ENCODE measurements around the gene PGAP2. TPM values are rescaled to one million over a fixed set of nuclear protein-coding genes. Genes with fewer than 3 reads are reported as not detected.
"Not testable (repeated sequence)": the region's sequence is repeated elsewhere in the genome, so short reads cannot be mapped to it uniquely, and the experiment has no call there.

PGAP2 gene
- total RNA-seq, 1 experiment from 2014 or later, result 15.4 TPM

DNA sequence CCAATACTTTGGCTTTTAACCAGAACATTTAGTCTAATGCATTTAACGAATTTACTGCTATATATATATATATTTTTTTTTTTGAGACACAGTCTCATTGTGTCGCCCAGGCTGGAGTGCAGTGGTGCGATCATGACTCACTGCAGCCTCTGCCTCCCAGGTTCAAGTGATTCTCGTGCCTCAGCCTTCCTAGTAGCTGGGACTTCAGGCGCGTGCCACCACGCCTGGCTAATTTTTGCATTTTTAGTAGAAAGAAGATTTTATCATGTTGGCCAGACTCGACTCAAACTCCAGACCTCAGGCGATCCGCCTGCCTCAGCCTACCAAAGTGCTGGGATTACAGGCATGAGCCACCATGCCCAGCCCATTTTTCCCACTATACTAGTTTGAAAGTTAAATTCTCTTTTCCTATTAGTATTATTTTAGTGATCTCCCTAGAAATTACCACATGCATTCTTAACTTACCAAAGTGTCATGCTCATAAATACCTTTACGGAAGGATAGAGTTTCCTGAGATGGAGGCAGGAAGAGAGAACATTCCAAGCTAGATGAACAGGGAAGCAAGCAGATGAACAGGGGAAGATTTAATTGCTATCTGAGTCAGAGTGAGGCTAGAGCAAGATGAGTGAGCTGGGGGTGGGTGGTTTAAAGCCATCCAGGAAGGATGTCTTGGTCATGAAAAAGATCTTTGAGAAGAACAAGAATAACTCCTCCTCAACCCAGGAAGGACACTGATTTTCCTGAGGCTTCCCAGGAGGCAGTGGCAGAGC, 4.4 kb upstream of the PGAP2 start:
- DNase-seq (ENCODE audit: low spot score), result peak; percentile 90

DNA sequence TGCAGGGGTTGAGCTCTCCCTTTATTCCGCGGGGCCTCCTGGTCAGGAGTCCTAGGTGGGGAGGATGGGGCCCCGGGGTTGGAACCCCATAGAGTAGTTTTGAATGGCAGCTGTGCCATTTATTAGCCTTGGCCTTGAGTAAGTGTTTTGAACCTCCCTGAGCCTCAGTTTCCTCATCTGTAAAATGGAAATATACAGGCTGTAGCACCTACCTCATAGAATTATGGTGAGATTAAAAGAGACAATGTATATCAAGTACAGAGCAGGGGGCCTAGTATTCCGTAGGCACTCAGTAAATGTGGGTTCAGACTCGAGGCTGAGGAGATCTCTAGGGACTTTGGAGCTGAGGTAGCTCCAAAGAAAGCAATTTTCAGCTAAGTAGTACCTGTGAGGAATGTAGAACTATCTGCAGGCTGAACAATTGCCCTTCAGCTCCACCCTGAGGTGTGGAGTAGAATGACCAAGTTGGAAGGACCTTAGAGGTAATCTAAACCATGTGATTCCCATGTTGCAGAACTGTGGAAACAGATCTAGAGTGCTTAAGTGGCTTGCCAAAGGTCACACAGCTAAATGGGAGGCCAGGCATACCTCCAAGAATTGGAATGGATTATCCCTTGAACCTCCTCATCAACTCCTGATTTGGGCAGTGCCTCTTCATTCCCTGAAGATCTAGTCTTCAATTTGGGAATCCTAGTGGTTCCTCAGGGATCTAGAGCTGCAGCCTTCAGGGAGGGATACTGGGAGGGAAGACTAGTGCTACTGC, 682 bp downstream of the PGAP2 start:
- peak; percentile 51 for DNase-seq (ENCODE audit: low spot score)

DNA sequence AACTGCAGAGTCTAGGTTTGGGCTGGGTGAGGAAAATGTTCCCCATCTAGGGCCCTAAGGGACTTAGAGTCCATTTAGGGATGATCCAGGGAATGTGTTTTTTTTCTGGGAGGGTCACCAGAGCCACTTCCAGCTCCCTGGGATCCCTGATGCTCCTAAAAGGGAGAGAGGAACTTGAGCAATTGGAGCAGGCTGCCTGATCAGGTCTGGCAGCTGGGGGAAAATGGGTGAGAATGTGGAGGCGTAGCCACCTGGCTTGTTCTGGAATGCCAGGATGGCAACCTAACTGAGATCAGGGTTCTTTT, 1.2 kb downstream of the PGAP2 start:
- DNase-seq (ENCODE audit: low spot score), result no peak

DNA sequence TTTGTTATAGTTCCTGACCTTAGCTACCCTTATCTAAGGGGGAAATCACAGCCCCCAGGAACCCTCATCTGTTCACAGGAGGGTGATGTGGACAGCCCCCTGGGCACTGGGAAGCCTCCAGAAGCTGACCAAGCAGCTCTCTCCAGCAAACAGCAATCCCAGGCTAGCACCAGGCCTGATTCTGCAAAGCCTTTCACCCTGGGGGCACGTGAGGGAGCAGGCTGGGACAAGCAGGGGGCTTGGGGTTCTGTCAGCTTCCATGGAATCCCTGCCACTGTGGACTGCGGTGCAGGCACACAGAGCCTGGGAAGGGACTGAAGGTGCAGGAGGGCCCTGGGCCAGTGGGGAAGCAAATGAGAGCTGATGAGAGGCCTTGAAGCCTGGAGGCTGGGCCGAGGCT, 2.1 kb downstream of the PGAP2 start:
- no peak for DNase-seq (ENCODE audit: low spot score)

DNA sequence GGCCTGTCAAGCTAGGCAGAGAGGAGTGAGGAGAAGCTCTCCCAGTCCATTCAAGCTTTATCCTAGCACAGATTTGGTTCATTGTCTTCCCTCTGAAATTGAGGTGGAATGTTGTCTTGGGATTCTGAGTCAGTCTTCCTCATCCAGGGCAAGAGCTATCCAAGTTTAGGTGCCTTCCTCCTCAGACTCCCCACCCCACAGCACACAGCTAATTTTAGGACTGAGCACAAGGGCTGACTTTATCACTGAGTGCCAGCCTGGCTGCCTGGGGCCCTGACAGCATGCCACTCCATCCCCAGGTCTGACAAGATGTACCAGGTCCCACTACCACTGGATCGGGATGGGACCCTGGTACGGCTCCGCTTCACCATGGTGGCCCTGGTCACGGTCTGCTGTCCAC, 2.6 kb downstream of the PGAP2 start:
- DNase-seq (ENCODE audit: low spot score), result no peak

DNA sequence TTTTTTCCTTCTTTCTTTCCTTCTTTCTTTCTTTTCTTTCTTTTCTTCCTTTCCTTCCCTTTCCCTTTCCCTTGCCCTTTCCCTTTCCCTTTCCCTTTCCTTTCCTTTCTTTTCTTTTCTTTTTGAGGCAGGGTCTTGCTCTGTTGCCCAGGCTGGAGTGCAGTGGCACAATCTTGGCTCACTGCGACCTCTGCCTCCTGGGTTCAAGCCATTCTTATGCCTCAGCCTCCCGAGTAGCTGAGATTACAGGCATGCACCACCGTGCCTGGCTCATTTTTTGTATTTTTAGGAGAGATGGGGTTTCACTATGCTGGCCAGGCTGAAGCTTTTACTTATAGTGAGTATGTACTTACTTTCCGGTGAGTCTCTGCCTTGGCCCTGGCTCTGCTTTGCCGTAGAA, 6.5 kb downstream of the PGAP2 start:
- not testable (repeated sequence) for DNase-seq (ENCODE audit: low spot score)

DNA sequence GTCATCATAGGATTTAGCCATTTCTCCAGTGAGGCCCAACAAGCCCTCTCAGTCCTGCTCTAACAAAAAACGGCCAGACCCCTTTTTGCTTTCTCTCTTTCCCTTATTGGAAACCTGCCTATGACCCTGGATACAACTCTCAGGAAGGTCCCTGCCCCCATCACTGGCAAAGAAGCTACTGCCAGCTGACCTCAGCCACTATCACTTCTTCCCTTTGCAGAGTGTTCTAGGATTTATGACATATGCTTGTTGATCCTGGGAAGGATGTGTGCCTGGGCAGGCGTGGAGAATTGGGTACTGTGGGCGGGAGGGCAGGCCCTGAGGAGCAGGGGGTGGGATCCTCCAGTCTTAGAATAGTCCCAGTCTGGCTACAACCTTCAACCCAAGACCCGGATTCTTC, 7.5 kb downstream of the PGAP2 start:
- no peak for DNase-seq (ENCODE audit: low spot score)

DNA sequence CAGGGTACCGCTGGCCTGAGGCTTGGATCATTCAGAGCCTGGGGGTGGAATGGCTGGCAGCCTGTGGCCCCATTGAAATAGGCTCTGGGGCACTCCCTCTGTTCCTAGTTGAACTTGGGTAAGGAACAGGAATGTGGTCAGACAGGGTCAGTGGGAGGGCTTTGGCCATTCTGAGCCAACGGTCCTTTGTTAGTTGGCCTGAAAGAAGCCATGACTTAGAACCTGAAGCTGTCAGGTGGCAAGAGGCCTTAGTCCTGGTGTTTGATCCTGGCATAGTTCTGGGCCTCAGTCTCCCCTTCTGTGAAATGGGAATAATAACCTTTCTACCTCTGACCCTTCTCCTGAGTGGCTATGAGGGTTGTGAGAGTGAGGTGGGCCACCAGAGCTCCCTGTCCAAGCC, 8.3 kb downstream of the PGAP2 start:
- DNase-seq (ENCODE audit: low spot score), result no peak

DNA sequence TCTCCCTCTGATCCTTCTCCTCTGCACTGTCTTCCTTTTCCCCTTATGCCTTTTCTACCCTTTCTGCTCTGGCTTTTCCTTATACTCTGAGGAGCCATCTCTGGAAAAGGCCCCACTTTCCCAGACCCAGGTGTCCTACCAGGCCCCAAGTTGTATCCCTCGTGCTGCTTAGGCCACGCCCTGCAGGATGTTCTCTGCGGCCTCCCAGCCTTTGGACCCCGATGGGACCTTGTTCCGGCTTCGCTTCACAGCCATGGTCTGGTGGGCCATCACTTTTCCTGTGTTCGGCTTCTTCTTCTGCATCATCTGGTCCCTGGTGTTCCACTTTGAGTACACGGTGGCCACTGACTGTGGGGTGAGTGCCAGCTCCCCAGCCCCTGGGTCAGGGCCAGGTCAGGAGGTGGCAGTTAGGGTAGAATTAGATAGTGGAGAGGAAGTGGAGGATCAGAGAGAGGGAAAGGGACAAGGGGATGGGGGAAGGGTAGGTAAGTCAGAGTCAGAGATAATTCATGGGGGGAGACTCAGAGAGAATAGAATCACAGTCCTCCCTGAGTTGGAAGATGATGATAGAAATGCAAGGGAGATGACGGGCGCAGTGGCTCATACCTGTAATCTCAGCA, 8.9 kb downstream of the PGAP2 start:
- no peak for DNase-seq (ENCODE audit: low spot score)

DNA sequence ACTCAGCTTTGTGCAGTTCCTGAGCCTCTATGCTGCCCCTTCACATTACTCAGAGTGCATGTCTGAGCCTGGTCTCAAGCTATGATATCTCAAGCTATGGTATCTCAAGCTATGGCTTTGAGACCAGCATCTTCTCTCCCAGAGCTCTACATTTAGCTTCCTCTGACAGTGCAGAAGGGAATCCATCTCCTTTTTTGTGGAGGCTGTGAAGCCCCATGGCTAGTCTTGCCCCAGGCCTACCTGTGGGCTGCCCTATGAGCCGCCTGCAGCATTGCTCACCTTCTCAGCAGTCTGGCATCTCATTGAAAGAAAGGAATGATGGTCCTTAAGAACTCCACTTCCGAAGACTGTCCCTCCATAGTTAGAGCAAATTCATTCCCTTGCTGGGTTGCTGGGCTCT, 12.6 kb downstream of the PGAP2 start:
- no peak for DNase-seq (ENCODE audit: low spot score)

DNA sequence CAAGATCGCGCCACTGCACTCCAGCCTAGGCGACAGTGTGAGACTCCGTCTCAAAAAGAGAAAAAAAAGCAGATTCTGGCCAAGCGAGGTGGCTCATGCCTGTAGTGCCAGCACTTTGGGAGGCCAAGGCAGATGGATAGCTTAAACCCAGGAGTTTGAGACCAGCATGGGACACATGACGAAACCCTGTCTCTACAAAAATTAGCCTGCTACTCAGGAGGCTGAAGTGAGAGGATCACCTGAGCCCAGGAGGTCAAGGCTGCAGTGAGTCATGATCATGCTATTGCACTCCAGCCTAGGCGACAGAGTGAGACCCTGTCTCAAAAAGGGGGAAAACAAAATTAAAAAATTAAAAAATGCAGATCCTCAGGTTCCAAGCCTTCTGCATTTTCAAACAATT, 14.0 kb downstream of the PGAP2 start:
- no peak for DNase-seq (ENCODE audit: low spot score)

DNA sequence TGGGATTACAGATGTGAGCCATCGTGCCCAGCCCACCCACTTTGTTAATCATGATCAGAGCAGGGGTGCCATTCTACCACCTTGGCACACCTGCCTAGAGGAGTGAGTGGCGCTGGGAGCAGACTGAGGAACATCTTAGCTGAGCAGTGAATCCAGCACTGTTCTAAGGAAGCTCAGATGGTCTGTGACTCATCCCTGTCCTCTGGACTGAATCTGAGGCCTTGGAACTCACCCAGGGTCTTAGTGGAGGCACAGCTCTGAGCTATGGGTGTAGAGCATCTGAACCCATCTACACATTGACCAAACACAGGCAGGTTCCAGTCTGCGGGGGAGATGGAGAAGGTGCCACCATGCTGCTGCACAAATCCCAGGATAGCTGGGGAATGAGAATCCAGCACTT, 14.9 kb downstream of the PGAP2 start:
- DNase-seq (ENCODE audit: low spot score), result peak; percentile 72

DNA sequence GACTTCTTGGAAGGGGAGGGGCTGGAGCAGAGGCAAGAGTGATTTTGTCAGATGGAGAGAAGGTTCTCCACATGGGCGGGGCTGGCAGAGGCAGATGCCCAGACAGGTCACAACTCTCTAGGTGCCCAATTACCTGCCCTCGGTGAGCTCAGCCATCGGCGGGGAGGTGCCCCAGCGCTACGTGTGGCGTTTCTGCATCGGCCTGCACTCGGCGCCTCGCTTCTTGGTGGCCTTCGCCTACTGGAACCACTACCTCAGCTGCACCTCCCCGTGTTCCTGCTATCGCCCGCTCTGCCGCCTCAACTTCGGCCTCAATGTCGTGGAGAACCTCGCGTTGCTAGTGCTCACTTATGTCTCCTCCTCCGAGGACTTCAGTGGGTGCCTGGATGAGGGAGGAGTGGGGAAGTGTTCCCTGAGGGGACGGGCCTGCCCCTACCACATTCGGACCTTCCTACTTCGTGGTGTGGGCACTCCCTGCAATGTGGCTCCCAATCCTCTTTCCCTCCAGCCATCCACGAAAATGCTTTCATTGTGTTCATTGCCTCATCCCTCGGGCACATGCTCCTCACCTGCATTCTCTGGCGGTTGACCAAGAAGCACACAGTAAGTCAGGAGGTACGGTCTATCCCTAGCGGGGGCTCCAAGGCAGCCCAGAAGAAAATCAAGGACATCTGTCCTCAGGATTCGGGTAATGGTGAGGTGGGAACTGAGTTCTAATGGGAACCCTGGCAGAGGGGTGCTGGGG, 15.6 kb downstream of the PGAP2 start:
- no peak for DNase-seq (ENCODE audit: low spot score)

DNA sequence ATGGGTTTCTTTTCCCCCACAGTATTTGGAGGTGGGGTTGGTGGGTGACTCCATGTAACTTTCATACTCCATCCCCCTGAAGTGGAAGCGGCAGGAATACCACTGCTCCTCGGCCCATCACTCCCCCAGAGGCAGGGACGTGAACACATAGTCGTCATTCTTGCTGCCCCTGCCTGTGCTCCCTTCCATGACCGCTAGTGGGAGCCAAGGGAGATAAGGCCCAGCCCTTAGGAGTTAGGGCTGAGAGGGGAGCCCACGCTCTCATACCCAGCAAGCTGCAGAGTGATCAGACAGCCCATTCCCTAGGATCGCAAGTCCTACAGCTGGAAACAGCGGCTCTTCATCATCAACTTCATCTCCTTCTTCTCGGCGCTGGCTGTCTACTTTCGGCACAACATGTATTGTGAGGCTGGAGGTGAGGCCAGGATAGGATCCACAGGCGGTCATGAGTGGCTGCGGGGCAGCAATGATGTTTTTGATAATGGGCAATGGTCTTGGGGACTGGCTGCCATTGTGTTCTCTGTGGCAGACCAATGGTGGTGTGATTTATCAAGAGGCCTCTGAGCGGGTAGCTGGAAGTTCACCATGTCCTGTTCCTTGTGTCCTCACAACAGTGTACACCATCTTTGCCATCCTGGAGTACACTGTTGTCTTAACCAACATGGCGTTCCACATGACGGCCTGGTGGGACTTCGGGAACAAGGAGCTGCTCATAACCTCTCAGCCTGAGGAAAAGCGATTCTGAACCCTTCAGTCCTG, 16.5 kb downstream of the PGAP2 start:
- no peak for DNase-seq (ENCODE audit: low spot score)

DNA sequence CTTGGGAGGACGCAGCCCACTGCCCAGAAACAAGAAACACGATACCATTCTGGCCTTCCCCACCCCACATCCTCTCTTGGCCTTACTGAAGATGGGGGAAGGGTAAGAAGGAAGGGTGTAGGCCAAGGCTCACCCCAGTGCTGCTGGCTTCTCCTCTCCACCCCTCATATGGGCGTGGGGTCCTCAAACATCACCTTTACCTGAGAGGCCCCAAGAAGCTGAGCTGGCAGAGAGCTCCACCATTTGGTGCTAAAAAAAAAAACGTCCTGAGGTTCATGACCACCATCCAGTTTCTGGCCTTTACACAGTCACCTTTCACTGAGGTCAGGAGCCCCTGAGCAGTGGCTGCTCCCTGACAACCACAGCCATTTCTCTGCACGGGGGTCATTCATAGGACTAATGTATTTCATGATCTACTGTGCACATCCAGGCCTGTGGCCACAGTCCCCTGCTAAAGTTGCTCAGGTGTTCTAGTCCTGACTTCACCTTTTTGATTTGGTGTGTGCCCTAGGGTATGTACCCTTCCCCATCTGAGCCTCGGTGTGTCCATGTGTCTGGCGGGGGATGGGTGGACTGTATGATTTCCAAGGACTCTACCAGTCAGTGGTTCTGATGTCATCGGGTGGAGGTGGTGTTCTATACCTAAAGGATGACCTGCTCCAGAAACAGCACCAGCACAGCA, 17.3 kb downstream of the PGAP2 start:
- no peak for DNase-seq (ENCODE audit: low spot score)

DNA sequence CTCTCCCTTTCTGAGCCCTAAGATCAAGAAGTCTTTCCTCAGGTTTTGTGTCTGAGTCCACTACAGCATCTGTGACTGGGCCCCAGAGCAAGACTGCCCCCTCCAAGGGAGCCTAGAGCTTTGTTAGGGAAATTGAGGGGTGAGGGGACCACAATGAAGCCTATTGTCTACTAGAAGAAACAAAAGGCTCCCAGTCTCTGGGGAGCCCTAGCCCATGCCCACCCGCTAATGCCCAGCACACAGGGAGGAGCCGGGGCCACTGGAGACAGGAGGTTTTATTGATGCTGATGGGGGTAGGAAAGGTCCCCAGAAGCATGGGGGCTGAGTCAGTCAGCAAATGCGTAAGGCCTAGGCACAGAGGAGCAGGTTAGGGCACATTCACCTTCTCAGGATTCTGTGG, 18.4 kb downstream of the PGAP2 start:
- no peak for DNase-seq (ENCODE audit: low spot score)

DNA sequence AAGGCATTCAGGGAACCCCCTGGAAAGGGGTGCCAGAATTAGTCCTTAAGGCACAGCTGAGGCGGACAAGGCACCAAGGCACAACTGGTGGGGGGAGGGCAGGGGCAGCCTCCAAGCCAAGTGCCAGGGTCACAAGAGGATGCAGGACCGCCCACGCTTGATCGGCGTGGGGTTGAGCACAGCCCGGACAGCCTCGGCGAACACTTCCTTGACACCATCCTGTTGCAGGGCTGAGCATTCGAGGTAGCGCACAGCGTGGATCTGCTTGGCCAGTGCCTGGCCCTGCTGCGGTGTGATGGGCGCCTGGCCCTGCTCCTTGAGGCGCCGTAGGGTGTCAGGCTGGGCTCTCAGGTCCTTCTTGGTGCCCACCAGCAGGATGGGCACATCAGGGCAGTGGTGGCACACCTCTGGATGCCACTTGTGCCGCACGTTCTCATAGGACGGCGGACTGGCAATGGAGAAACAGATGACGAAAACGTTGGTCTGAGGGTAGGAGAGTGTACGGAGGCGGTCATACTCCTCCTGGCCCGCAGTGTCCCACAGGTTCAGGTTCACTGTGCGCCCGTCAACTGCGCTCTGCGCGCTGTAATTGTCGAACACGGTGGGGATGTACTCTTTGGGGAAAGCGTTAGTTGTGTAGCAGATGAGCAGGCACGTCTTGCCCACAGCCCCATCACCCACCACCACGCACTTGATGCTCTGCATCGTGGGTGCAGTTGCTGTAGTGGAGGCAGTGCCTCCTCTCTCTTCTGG, 19.2 kb downstream of the PGAP2 start:
- no peak for DNase-seq (ENCODE audit: low spot score)

DNA sequence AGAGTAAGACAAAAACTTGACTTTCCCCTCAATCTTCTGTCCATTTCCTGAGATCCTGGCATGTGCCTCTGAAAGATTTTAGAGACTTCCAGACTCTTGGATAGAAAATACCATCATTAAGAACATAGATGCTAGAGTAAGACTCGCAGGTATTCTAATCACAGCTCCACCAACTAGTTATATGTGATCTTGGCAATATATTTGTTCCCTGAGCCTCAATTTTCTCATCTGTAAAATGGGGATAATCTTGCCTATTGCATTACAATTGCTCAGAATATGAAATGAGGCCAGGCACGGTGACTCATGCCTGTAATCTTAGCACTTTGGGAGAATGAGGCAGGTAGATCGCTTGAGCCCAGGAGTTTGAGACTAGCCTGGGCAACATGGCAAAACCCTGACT, 21.7 kb downstream of the PGAP2 start:
- no peak for DNase-seq (ENCODE audit: low spot score)

DNA sequence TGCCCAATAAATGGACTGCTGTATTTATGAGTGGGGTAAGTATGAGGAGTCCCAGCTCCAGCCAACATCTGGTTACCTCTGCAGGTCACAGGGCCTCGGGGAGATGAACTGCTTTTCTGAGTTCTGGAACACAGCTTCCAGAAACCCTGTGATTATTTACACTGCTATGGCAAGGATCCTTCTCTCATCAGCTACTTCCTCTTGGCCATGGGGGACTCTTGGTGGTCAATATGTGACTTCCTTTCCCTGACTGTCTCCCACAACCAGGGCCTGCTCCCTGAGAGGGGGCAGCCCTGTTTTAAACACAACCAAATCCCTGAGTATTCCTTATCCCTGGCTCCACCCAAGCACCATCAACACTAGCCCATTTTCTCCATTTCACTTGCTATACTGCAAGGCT, 22.4 kb downstream of the PGAP2 start:
- no peak for DNase-seq (ENCODE audit: low spot score)

Measured in A172 (cell line).